PFSK-1 (cell line): ENCODE data around the gene MMP27.

Experiments
- POLR2AphosphoS5 ChIP-seq: IDR thresholded peaks from 2 replicates; pipeline ENCODE4 v1.6.1; 2012; ENCODE audit warnings: low read depth, mild to moderate bottlenecking, control low read depth, low read length, moderate library complexity
- SIN3A ChIP-seq: IDR thresholded peaks from 2 replicates; pipeline ENCODE4 v1.6.1; 2012; ENCODE audit warnings: mild to moderate bottlenecking, low read length, moderate library complexity, borderline replicate concordance; ENCODE audit not compliant: insufficient read depth
- TAF1 ChIP-seq: IDR thresholded peaks from 2 replicates; pipeline ENCODE4 v1.6.1; 2012; ENCODE audit warnings: low read length, control low read depth, borderline replicate concordance; ENCODE audit not compliant: insufficient read depth
- TF ChIP-seq, protein P1 (sequence below), 2 experiments: IDR thresholded peaks; 2 replicates each; pipeline versions ENCODE4 v1.6.1 to v1.8.0; 2011 to 2012; ENCODE audit warnings: low read depth in 2 of 2, low read length in 2 of 2, control low read depth in 1 of 2, inconsistent platforms in 1 of 2, mild to moderate bottlenecking in 1 of 2, moderate library complexity in 1 of 2; ENCODE audit not compliant: insufficient read depth in 1 of 2

DNA sequence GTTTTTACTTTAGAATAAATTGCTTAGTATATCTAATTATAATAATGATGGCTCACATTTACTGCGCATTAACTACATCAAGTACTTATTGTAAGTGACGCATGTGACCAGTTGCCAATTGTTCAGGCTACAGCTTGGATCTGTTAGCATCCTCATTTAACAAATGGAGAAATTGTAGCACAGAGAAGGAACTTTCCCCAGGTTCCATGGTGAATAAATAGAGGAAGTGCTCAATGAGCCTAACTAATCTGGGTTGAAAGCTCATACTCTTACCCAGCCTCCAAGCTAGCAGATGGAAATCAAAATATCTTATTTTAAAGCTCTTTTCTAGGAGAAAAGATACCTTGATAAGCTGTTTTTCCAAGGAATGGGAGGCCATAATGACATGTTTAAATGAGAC lies 19.8 kb downstream of the MMP27 start:
- TF ChIP-seq, protein P1, sequence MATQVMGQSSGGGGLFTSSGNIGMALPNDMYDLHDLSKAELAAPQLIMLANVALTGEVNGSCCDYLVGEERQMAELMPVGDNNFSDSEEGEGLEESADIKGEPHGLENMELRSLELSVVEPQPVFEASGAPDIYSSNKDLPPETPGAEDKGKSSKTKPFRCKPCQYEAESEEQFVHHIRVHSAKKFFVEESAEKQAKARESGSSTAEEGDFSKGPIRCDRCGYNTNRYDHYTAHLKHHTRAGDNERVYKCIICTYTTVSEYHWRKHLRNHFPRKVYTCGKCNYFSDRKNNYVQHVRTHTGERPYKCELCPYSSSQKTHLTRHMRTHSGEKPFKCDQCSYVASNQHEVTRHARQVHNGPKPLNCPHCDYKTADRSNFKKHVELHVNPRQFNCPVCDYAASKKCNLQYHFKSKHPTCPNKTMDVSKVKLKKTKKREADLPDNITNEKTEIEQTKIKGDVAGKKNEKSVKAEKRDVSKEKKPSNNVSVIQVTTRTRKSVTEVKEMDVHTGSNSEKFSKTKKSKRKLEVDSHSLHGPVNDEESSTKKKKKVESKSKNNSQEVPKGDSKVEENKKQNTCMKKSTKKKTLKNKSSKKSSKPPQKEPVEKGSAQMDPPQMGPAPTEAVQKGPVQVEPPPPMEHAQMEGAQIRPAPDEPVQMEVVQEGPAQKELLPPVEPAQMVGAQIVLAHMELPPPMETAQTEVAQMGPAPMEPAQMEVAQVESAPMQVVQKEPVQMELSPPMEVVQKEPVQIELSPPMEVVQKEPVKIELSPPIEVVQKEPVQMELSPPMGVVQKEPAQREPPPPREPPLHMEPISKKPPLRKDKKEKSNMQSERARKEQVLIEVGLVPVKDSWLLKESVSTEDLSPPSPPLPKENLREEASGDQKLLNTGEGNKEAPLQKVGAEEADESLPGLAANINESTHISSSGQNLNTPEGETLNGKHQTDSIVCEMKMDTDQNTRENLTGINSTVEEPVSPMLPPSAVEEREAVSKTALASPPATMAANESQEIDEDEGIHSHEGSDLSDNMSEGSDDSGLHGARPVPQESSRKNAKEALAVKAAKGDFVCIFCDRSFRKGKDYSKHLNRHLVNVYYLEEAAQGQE (IDR thresholded peaks at IDR 0.05; ENCODE audit: insufficient read depth in 1 of 2, low read depth in 2 of 2, low read length in 2 of 2), result no peak
- TF ChIP-seq SIN3A (no peak), TAF1 (no peak), POLR2AphosphoS5 (no peak)
